ENCODE measurements around the gene C16orf96.

- TF ChIP-seq EZH2 (IDR thresholded peaks at IDR 0.05; ENCODE audit: low read depth) (no peak), CTCF (conservative IDR thresholded peaks at IDR 0.05) (no peak)
Measured at GRCh38 chr16:4649744-4650442, 93.8 kb downstream of the C16orf96 start.
